ENCODE measurements around the gene NAV2.
"Not testable (repeated sequence)": the region's sequence is repeated elsewhere in the genome, so short reads cannot be mapped to it uniquely, and the experiment has no call there.

Gene NAV2

GRCh38 chr11:20056950-20057943, 344.6 kb downstream of the NAV2 start:
- DNase-seq (ENCODE audit: low read depth) = no peak

GRCh38 chr11:20058749-20059458, 346.3 kb downstream of the NAV2 start:
- no peak for DNase-seq (ENCODE audit: low read depth)

GRCh38 chr11:20059587-20060021, 347.0 kb downstream of the NAV2 start:
- no peak for DNase-seq (ENCODE audit: low read depth)

GRCh38 chr11:20060181-20060580, 347.5 kb downstream of the NAV2 start:
- no peak for DNase-seq (ENCODE audit: low read depth)

- DNase-seq (ENCODE audit: low read depth) = no peak
Measured at GRCh38 chr11:20060647-20061205, 348.1 kb downstream of the NAV2 start.

GRCh38 chr11:20061776-20062175, 349.1 kb downstream of the NAV2 start:
- DNase-seq (ENCODE audit: low read depth) = no peak

GRCh38 chr11:20064961-20065405, 352.3 kb downstream of the NAV2 start:
- no peak for DNase-seq (ENCODE audit: low read depth)

- no peak for DNase-seq (ENCODE audit: low read depth)
Measured at GRCh38 chr11:20065406-20065805, 352.8 kb downstream of the NAV2 start.

- DNase-seq (ENCODE audit: low read depth) = no peak
Measured at GRCh38 chr11:20066013-20066782, 353.6 kb downstream of the NAV2 start.

- no peak for DNase-seq (ENCODE audit: low read depth)
Measured at GRCh38 chr11:20066783-20067156, 354.1 kb downstream of the NAV2 start.

GRCh38 chr11:20067665-20068064, 355.0 kb downstream of the NAV2 start:
- DNase-seq (ENCODE audit: low read depth) = no peak

- DNase-seq (ENCODE audit: low read depth) = no peak
Measured at GRCh38 chr11:20068691-20069090, 356.1 kb downstream of the NAV2 start.

- no peak for DNase-seq (ENCODE audit: low read depth)
Measured at GRCh38 chr11:20070459-20070858, 357.8 kb downstream of the NAV2 start.

- no peak for DNase-seq (ENCODE audit: low read depth)
Measured at GRCh38 chr11:20075627-20076026, 363.0 kb downstream of the NAV2 start.

GRCh38 chr11:20078846-20079245, 366.2 kb downstream of the NAV2 start:
- DNase-seq (ENCODE audit: low read depth) = no peak

GRCh38 chr11:20080032-20080685, 367.5 kb downstream of the NAV2 start:
- no peak for DNase-seq (ENCODE audit: low read depth)

- DNase-seq (ENCODE audit: low read depth) = no peak
Measured at GRCh38 chr11:20081336-20081735, 368.7 kb downstream of the NAV2 start.

- DNase-seq (ENCODE audit: low read depth) = not testable (repeated sequence)
Measured at GRCh38 chr11:20083877-20084276, 371.2 kb downstream of the NAV2 start.

GRCh38 chr11:20084921-20085814, 372.5 kb downstream of the NAV2 start:
- no peak for DNase-seq (ENCODE audit: low read depth)

GRCh38 chr11:20085918-20086317, 373.3 kb downstream of the NAV2 start:
- DNase-seq (ENCODE audit: low read depth) = no peak

Data from T follicular helper cell (primary cell).